VCaP (cell line): ENCODE data around the gene GALNS.
"Not testable (repeated sequence)": the region's sequence is repeated elsewhere in the genome, so short reads cannot be mapped to it uniquely, and the experiment has no call there.

Experiments used
- H3K27ac ChIP-seq: fragments of 450-650 bp; 2 replicates; pipeline ENCODE4 v1.5.1; 2017
- CTCF ChIP-seq: fragments of 450-650 bp; conservative IDR thresholded peaks from 2 replicates; pipeline ENCODE4 v1.5.1; 2017; ENCODE audit warnings: mild to moderate bottlenecking, moderate library complexity

The GALNS gene

GRCh38 chr16:88893127-88893968, 36.6 kb upstream of the GALNS start:
- H3K27ac ChIP-seq: no peak overlapping the region
- no peak for TF ChIP-seq CTCF

GRCh38 chr16:88892065-88892464, 35.3 kb upstream of the GALNS start:
- no peak for TF ChIP-seq CTCF
- H3K27ac ChIP-seq: no peak overlapping the region

GRCh38 chr16:88891083-88891482, 34.3 kb upstream of the GALNS start:
- TF ChIP-seq CTCF: no peak
- H3K27ac ChIP-seq: no peak overlapping the region

- not testable (repeated sequence) for H3K27ac ChIP-seq
Measured at GRCh38 chr16:88889702-88890352, 33.1 kb upstream of the GALNS start.

- no peak overlapping the region for H3K27ac ChIP-seq
- TF ChIP-seq CTCF: no peak
Measured at GRCh38 chr16:88888461-88889387, 32.0 kb upstream of the GALNS start.

GRCh38 chr16:88888057-88888456, 31.3 kb upstream of the GALNS start:
- no peak for TF ChIP-seq CTCF
- H3K27ac ChIP-seq: no peak overlapping the region

GRCh38 chr16:88886845-88887521, 30.2 kb upstream of the GALNS start:
- H3K27ac ChIP-seq: no peak overlapping the region
- no peak for TF ChIP-seq CTCF
